ENCODE data around the gene DPYD.

DNA sequence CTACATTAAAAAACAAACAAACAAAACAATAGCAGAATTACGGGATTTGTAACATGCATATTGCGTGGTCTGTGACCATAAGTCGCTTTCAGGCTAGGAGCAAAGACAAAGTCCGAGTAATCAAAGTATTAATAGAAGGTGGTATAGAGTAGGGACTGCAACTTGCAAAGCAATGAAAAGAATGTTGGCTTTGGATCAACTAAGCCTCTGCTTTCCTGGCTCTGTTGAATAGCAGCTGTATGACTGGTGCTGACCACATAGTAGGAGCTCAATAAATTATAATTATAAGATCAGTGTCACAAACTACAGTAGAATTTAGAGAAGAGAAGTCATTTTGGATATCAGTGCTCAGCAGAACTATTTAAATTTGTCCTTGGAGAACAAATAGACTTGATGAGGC, 586.4 kb downstream of the DPYD start:
- TF ChIP-seq POLR2A (IDR thresholded peaks at IDR 0.05; ENCODE audit: low read length) (no peak), GATA1 (IDR thresholded peaks at IDR 0.05; ENCODE audit: low read depth, low read length) (no peak)
